HG02588 (cell line): Measurements from ENCODE around the gene UNC13A.

Experiments used
- ATAC-seq: cut with Tn5 transposase; IDR thresholded peaks from one replicate; pipeline ENCODE4 v1.9.1; 2021; ENCODE audit warnings: mild to moderate bottlenecking, moderate library complexity; ENCODE audit not compliant: unreplicated experiment

UNC13A gene

DNA sequence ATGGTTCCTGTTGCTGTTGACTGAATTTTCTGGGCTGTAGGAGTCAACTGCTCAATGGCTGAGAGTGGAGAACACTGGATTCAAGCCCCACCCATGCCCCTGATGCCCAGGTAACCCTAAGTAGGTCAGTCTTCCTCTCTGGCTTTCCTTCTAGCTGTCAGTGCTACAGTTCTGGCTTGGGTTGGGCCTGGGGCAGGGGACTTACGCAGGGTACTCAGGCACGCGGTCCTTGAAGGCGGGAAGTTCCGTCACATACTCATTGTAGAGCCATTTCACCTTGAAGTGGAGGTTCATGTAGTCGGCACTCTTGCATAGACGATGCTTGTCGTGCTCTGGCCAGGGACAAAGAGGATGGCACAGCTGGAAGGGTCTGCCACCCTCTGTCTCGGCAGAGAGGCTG is 55.6 kb downstream of the UNC13A start:
- ATAC-seq: no peak

DNA sequence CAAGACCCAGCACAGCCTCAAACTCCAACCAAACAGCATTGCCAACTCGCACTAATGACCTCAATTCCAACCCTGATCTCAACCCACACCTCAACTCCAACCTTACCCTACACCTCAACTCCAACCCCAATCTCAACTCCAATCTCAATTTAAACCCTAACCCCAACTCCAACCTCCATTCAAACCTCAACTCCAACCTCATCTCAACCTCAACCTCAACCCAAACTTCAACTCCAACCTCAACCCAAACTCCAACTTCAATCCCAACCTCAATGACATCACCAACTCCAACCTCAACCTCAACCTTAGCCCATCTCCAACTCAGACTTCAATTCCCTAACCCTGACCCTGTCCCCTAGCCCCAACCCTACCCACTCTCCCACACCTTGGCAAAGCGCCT is 58.4 kb downstream of the UNC13A start:
- ATAC-seq: no peak

DNA sequence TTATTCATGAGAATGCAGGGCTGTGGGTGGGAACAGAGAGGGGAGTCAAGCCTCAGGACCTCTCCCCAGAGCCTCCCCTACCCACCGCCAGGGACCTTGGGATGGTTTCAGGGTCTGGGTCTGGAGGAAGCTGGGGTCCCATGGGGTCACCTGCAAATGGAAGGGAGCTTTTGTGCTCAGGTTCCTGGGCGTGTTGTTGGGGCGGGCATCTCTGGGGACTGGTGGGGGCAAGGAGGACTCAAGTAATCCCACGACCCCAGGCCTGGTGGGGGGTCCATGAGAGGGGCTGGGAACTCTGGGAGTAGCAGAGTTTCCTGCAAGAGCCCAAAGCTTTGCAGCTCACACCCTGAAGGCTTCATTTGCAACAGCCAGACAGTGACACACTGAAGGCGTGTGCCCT is 60.2 kb downstream of the UNC13A start:
- ATAC-seq: no peak

DNA sequence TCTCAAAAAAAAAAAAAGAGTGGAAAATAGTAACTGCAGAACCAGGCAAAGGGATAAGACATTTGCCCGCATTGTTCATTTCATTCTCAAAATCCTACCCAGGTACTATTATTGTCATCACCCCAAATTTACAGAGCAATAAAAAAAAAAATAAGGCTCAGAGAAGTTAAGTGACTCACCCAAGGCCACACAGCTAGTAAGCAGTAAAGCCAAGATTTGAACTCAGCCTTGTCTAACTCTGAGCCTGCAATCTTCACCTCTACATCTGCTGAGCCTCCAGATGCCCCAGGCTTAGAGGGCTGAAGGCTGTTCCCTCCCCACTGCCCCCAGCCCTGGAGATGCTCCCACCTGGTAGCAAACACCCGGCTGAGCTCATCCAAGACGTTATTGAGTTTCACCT is 61.0 kb downstream of the UNC13A start:
- no peak for ATAC-seq

DNA sequence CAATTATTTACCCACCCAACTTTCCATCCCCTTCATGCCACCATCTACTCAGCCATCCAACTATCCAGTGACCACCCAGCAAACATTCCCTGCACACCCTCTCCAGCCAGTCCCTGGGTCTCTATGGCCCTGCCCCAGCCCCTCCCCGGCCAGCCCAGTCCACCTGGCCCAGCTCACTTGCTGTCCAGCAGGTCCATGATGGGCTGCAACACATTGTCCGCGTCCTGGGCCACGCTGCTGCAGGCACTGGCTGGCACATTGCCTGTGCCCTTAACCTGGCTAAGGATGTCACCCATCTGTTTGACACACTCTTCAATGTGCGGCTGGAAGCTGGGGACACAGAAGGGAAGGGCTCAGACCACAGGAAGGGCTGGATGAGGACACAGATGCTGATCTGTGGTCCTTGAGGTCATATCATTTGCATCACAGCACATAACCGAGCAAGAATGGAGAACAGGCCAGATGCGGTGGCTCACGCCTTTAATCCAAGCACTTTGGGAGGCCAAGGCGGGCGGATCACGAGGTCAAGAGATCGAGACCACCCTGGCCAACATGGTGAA is 61.6 kb downstream of the UNC13A start:
- ATAC-seq: no peak

DNA sequence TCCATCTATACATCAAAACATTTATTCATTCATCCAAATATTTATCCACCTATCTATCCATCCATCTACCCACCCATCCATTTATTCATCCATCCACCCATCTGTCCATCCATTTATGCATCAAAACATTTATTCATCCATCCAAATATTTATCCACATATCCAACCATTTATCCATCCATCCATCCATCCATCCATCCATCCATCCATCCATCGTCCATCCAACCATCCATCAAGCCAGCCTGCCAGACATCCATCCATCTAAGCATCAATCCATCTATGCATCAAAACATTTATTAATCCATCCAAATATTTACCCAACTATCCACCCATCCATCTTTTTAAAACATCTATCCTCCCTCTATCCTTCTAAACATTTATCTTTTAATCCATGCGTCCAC is 62.2 kb downstream of the UNC13A start:
- ATAC-seq: no peak

DNA sequence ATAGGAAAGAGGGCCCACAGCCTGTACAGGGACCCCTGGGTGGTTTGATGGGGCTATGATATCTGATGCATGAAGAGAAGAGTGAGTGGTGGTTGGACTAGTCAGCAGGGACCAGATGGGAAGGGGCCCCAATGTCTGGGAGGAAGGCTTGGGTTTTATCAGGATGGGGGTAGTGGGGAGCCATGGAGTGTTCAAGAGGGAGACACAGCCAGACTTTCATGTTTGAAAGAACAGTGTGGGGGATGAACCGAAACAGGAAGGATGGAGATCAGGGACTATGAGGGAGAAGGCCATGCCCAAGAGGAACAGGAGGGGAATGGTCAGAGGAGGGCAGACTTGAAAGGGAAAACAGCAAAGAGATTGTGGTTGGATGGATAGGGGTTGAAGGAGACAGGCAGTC is 63.1 kb downstream of the UNC13A start:
- ATAC-seq: no peak

DNA sequence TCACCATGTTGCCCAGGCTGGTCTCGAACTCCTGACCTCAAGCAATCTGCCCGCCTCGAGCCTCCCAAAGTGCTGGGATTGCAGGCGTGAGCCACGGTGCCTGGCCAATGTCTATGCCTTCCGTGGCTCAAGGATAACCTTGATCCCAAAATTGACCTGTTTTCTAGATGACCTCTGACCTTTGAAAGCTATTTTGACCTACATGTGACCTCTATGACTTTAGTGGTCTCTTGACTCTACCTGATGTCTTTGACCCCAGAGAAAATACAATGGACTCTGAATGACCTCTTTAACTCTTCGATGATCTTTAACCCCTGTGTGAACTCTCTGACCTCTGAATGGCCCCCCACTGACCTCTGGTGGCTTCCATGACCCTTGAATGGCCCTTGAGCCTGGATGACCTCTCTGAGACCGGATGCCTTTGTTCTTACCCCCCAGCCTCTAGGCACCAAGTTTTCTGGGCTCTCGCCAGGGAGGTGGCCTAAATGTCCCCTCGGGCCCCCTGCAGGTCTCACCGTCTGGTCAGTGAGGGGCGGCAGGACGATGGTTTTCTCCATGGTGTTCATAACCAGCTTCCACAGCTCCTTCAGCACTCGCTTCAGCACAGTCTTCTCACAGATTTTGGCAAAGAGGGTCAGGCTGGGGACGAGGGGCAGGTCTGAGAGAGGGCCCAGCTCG is 63.7 kb downstream of the UNC13A start:
- ATAC-seq: no peak

DNA sequence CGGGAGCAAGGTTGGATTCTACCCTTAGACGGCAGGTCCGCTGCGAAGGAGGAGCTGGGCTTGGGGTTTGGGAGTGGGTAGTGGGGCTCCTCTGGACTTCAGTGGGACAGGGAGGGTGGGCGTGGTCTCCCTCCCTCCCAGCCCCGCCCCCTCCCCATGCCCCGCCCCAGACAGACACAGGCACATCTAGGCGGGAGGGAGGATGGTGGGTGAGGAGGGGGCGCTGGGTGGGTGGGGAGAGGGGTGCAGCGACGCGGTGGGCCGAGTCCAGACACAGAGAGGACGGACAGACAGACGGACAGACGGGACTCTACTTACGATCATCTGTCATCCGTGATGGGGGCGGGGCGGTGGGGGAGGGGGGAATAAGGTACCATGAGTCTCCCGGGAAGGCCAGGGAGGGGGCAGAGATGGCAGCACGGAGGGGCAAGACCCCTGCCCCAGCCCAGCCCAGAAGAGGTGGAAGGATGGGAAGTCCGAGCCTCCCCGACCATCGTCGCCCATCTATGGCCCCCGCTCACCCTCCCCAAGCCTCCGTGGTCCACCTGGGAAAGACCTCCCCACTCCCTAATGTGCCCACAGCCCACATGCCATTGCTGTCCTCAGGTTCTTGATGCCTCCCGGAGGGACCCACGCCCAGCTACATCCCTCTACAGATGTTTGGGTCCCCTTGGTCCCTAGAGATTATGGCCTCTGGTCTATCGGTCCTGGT is 64.8 kb downstream of the UNC13A start:
- no peak for ATAC-seq

DNA sequence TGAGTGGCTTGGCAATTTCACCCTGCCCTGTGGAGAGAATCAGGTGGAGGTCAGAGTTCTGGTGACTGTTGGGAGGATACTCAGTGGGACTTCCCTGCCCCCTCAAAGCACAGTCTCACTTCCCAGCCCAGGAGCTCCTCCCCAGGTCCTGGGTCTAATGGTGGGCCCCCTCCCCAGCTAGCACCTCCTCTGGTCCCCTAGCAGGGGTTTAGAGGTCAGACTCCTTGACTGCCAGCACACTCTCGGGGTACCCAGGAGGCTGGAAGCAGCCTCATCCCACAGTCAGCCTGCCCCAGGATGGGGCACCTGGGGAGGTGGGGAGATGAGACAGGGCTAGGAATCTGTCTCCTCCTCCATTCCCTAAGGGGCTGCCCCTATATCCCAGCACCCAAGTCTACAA is 67.5 kb downstream of the UNC13A start:
- no peak for ATAC-seq

DNA sequence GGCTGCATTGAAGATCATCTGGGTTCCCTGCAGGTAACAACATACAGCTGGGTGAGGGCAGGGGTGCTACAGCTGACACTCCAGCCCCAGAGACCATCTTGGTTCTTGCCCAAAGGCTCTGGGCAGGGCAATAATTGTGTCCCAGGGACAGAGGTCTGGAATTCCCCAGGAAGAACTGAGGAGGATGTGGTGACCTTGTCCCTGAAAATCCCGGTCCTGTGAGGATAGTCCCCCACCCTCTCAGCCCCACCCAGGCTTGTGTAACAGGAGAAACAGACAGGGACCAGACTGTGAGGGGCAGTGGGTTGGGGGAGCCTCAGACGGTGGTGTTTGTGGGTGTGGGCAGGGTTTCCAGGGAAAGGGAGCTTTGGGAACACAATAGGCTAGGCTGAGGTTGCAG is 69.2 kb downstream of the UNC13A start:
- no peak for ATAC-seq

DNA sequence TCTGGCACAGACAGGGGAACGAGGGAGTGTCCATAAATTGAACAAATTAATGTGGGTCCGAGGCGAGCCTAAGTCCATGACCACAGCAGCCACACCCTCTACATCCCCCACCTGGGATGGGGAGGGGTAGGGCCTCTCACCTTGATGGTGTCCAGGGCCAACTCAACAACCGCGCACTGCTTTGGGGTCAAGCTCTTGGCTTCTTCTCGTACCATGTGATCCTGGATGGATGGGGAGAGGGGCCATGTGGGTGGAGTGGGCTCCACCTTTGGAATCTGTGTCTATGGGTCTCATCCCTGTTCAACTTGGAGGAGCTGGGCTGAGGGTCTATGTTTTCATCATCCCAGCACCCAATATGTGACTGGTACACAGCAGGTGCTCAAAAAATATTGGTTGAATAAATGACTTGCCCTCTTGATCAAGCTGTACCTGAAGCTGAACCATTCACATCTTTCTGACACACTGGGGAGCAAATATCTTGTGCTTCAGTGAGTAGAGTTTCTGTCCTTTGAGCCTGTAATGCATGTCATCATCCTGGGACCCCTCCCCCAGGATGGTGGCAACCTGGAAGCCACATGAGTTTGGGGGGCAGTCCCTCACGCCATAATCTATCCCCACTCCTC is 69.8 kb downstream of the UNC13A start:
- ATAC-seq: no peak

DNA sequence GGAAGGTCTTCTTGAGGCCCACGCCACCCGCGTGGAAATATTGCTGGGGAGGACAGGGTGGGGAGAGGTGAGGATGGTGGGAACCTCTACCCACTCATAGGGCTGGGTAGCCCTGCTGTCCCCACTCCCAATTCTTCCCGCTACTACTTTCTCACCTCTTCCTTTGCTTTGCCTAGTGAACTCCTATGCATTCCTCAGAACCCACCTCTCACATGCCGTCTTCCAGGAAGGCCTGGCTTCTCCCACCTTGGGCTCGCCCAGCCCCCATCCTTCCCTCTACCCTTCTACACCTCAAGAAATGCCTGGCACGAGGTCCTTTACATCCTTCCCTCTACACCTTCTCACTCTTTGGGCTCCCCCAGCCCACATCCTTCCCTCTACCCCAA is 70.4 kb downstream of the UNC13A start:
- no peak for ATAC-seq

DNA sequence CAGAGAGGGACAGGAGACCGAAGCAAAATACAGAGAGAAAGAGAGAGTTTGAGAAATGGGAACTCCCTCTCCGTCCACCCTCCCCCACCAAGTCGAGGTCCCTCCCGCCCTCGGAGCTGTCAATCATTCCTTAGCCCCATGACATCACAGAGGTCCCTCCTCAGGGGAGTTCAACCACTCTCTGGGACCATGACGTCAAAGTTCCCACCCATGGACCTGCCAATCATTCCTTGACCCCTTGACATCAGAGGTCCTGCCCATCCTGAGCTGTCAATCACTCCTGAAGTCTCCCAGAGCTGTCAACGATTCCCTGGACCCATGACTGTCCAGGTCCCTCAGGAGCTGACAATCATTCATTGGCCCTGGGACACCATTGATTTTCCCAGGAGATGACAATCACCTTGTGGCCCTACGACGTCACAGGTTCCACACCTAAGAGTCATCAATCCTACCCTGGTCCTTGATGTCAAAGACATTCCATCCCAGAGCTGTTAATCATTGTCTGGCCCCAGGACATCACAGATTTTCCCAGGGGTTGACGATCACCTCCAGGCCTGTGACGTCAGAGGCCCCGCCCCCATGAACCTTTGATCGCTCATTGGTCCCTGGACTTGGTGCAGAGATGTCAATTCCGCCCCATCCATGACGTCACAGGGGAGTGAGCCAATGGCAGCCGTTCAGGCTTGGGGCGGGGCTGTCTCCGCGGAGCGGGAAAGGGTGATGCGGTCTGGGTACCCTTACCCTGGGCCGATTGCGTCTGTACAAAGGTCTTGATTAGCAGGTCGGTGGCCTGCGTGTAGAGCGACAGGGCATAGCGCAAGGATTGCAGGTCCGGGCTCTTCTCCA is 71.0 kb downstream of the UNC13A start:
- ATAC-seq: no peak

DNA sequence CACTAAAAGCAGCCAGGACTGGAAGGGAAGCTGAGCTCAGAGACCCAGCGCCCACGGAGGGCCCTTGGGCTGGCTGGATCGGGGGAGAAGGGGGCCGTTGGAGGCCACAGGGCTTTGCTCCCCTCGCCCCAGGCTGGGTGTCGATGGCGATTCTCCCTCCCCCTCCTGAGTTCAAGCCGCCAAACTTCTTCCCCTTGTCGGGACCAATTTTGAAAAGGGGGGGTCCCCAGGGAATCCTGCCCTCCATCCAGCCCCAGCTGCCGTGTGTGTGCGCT is 71.5 kb downstream of the UNC13A start:
- ATAC-seq: no peak

DNA sequence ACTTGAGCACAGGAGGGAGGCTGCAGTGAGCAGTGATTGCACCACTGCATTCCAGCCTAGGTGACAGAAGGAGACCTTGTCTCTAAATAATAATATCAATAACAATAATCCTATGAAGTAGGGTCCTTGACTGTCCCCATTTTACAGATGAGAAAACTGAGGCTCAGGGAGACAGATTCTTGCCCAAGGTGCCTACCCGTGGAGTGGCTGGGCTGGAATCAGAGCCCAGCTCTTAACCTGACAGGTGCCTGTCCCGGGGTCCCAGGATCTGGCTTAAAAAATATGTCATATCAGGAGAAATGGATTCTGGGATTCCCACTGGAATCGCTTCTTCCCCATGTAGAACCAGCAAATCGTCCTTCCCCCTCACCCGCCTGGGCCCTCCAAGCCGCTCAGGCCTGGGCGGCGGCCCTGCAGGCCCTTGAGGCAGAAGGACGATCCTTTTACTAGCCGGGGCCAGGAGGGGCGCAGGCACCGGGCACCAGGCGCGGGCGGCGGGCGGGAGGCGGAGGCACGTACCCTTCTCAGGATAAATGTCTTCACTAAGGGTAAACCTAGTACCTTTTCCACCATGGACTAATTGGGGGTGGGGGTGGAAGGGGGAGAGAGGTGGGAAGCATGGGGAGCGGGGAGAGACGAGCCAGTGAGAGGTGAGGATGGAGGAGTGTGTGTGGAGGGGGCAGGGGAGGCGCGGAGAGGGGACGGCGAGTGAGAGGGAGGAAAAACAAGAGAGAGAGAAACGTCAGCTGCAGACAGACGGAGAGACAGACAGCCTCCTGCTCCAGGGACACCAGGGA is 72.1 kb downstream of the UNC13A start:
- ATAC-seq: no peak

DNA sequence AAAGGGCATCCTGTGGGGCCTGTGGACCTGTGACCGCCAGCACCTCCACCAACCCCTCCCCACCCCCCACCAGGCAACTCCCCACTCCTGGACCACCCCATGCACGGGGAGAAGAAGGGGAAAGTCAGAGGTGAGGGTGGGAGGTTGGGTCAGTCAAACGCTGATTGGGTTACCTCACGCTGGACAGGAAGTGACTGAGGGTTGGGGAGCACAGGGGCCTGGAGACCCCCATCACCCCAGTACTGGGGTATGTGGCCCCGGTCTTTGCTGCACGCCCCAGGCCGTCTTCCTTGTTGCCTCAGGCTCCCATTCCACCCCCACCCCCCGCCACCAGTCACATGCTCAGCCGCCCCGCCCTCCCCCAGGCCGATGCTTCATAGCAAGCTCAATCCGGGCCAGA is 73.7 kb downstream of the UNC13A start:
- no peak for ATAC-seq

DNA sequence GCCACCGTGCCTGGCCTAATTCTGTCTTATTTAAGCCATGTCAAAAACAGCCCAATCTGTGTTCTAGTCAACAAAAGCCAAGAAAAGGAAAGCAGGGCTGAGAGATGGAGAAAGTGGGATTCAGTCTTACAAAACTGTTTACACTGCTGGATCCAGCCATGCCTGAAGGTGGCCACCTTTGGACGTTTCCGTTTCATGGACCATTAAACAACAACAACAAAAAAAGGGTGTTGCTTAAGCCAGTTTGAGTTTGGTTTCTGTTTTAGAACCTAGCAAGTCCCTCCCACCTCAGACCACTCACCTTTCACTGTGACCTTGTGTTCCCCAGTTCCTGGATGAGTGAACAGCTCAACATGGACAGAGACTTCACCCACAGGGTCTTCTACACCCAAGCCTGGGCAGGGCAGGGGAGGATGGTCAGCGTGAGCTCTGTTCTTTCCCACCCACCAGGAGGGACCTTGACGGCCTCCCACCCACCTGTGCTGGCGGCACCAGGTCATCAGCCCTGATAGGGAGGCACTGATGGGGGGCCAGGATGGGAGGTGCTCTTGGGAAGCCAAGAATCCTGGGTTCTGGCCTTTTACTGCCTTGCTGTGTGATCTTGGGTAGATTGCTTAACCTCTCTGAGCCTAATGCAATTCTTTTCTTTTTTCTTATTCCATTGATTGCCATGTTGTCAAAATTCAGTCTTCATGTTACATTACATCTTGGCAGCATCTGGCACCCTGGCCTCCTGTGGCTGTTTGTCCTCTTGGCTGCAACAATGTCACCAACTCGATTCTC is 76.5 kb downstream of the UNC13A start:
- no peak for ATAC-seq

DNA sequence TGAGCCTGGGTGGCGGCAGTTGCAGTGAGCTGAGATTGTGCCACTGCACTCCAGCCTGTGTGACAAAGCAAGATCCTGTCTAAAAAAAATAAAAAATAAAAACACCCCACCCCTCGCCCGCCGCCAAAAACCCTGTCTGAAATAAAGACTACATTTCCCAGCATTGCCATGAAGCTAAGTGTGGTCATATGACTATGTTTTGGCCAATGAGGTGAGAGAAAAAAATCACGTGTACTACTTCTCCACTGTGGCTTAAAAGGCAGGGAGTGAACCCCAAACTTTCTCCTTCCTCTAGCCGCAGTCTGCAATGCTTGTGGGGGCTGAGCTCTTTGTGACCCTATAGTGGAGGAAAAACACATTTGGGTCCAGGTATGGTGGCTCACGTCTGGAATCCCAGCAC is 77.8 kb downstream of the UNC13A start:
- no peak for ATAC-seq

DNA sequence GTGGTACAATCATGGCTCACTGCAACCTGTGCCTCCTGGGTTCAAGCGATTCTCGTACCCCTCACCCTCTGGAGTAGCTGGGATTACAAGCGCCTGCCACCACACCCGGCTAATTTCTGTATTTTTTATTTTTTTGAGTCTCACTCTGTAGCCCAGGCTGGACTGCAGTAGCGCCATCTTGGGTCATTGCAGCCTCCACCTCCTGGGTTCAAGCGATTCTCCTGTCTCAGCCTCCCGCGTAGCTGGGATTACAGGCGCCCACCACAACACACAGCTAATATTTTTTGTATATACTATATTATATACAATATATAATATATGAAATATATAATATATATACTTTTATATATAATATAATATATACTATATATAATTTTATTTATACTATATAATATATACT is 80.2 kb downstream of the UNC13A start:
- no peak for ATAC-seq
